ENCODE results near the gene TSSC4. TPM values are rescaled to one million over a fixed set of nuclear protein-coding genes. Genes with fewer than 3 reads are reported as not detected.

The TSSC4 gene
- total RNA-seq, 1 experiment from 2014 or later, result 51.6 TPM

- no peak for DNase-seq (ENCODE audit: low read depth)
Observed at GRCh38 chr11:2386591-2386990, 14.0 kb upstream of the TSSC4 start.

GRCh38 chr11:2387266-2387987, 13.1 kb upstream of the TSSC4 start:
- peak; percentile 92 for DNase-seq (ENCODE audit: low read depth)

DNA sequence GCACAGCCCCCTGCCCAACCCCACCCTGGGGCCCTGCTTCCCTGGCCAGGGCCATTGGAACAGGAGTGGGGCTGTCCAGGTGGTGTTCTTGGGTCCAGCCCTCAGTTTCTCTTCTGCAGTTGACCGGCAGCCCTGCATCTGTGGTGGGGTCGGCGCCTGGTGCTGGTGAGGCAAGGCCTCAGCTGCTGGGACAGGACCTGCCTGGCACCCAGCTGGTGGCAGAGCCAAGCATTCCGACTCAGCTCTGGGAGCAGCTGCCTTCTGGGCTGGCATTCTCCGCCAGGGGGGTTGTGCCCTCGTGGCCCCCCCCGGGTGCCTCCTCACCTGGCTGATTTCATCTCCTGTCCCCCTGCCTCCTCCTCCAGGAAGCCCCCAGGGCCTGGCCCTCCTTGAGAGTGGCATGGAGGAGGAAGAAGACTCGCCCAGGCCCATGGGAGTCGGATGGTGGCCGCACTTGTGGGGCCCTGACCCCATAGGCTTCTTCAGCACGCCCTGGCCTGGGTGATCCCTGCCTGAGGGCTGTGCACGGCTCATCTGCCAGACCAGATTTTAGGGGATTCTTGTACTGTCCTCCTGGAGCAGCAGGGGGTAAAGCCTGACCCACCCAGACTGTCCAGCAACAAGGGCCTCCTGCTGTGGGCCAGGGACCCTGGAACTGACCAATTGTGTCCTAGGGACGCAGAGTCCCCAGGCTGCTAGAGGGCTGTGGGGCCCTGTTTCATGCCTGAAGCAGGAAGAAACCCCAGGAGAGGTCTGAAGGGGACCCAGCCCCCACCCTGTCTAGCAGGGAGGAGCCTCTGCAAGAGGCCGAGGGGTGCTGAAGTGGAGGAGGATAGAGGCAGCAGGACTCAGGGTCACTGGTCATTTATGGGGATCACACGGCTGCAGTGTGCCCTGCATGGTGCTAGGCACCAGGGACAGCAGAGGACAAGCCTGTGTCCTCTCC, 11.8 kb upstream of the TSSC4 start:
- DNase-seq (ENCODE audit: low read depth), result peak; percentile 53

DNA sequence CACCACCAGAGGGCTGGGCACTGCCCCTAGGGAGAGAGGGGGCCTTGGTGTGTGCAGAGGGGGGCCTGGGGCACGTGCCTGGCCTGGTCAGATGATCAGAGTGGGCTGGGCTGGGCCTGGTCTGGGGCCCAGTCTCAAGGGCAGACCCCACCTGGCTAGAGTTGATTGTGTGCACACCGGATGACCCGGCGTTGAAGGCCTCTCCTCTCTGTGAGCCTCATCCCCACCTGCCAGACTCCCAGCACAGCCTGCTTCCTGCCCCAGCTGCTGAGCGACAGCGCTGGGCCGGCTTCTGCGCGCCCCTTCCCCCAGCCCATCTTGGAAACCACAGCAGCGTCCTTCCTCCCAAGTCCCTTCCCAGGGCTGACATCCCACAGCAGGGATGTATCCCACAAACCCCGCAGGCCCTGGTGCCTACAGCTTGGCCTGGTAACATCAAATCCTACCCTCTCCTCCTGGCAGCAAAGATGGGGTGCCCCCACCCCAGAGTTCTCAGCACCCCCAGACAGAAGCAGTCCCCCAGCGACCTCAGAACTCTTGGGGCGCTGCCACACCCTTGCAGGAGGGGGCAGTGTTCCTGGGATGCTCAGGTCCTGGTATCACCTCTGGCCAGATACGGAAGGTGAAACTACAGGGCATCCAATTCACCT, 11.0 kb upstream of the TSSC4 start:
- DNase-seq (ENCODE audit: low read depth), result no peak

GRCh38 chr11:2390091-2390724, 10.3 kb upstream of the TSSC4 start:
- no peak for DNase-seq (ENCODE audit: low read depth)

DNA sequence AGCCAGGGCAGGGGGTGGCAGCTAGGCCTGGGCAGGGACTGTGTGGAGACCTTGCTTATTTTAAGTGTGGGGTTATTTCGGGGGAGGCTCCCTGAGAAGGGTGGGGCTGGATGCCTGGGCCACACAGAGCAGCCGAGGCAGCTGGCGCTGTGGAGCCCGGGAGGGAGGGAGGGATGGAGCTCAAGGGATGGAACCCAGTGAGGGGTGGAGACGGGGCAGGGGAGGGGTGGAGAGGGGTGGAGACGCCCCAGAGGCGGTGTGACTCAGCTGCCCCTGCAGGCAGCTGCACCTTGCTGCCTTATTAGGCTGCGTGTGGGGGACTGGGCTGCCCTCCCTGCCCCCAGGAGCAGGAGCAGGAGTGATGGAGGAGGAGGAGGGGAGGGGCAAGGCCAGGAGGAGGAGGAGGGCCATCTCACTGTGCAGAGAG, 9.8 kb upstream of the TSSC4 start:
- peak; percentile 92 for DNase-seq (ENCODE audit: low read depth)

DNA sequence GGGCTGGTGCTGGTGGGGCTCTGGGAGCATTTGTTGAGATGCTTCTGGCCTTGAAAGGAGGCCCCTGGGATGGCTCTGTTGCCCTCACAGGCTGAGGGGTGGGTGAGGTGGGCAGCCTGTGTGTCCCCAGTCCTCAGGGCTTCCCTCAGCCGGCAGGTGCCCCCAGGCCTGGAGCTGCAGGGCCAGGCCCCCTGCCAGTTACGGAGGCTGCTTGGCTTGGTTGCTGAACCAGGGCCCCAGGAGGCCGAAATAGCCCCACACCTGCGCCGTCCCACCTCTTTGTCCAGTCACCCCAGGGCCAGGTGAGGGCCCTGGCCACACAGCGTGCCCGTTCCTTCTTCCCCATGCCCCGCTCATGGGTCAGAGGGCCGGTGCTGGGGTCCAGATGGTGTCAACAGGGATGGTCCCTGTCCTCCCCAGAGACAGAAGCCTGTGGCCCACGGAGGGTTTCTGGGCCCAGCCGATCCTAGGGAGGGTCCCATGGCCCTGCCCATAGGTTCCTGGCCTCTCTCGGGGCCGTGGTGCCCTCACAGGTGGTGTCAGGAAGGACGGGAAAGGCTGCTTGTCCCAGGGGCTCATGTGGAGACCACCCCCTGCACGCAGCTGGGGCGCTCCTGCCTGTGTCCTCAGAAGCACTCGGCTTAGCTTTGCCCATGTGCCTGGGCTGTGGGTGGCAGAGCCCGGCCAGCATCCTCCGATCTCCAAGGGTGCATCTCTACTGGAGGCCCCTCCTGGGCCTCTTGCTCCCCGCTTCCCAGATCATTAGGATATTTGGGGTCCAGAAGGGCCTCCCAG, 9.2 kb upstream of the TSSC4 start:
- no peak for DNase-seq (ENCODE audit: low read depth)

GRCh38 chr11:2392241-2392959, 8.2 kb upstream of the TSSC4 start:
- DNase-seq (ENCODE audit: low read depth), result no peak

- no peak for DNase-seq (ENCODE audit: low read depth)
Observed at GRCh38 chr11:2393111-2393868, 7.3 kb upstream of the TSSC4 start.

GRCh38 chr11:2393941-2394817, 6.4 kb upstream of the TSSC4 start:
- no peak for DNase-seq (ENCODE audit: low read depth)

DNA sequence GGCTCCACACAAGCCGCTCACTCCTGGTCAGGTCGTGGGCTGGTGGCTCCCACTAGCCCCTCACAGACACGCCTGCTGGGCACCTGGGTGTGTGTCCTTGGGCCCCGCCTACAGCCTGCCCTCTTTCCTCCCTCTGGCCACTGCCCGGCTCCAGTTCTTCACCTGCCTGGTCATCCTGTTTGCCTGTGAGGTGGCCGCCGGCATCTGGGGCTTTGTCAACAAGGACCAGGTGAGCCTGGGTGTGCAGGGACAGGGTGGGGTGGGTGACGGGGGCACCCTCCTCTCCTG, 5.8 kb upstream of the TSSC4 start:
- no peak for DNase-seq (ENCODE audit: low read depth)

DNA sequence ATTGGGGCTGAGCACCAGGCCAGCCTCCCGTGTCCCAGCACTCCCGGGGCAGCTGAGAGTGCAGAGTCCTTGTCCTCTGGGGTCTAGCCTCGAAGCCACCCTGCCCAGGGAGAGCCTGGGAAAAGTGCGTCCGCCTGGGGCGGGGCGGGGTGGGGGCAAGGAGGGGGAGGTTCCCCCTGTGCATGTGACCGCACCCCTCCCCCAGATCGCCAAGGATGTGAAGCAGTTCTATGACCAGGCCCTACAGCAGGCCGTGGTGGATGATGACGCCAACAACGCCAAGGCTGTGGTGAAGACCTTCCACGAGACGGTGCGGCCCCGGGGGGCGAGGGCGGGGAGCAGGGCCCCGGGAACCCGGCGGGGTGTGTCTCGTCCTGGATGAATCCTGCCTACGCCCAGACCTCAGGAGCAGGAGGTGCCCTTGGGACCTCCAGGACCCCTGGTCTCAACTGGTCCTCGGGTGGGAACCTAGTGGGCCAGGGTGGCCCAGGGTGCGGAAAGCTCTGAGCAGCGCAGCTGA, 5.3 kb upstream of the TSSC4 start:
- DNase-seq (ENCODE audit: low read depth), result no peak

GRCh38 chr11:2395856-2396255, 4.7 kb upstream of the TSSC4 start:
- DNase-seq (ENCODE audit: low read depth), result no peak

- no peak for DNase-seq (ENCODE audit: low read depth)
Observed at GRCh38 chr11:2396471-2396870, 4.1 kb upstream of the TSSC4 start.

DNA sequence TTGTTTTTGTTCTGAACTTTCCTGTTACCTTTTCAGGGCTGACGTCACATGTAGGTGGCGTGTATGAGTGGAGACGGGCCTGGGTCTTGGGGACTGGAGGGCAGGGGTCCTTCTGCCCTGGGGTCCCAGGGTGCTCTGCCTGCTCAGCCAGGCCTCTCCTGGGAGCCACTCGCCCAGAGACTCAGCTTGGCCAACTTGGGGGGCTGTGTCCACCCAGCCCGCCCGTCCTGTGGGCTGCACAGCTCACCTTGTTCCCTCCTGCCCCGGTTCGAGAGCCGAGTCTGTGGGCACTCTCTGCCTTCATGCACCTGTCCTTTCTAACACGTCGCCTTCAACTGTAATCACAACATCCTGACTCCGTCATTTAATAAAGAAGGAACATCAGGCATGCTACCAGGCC, 3.5 kb upstream of the TSSC4 start:
- DNase-seq (ENCODE audit: low read depth), result no peak

DNA sequence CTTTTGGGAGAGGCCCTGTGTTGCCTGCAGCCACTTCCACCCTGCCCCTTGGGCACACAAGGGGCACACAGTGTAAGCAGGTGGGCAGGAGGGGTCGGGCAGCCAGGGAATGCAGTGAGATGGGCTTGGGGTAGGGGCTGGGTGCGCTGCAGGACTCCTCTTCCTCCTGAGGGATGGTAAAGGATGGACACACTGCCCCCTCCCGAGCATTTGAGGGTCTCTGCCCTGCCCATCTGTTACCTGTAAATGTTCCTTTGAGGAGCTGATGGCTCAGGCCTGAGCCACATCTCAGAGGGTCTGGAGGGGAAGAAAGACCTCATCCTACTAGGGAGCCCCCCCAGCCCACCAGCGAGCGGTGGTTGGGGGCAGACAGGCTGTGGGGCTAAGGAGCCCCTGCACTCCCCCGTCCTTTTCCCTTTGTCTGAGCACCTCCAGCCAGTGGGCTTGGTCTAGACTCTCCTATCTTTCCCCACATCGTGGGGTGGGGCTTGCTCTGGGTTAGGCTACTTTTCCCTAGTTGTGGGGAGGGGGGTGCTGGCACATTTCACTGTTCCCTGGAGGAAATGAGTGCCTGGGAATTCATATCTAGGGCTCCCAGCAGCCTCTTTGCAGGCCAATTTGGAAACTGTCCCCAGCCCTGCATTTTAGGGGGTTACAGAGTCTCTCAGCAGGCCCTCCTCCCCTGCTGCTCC, 1.7 kb upstream of the TSSC4 start:
- no peak for DNase-seq (ENCODE audit: low read depth)

DNA sequence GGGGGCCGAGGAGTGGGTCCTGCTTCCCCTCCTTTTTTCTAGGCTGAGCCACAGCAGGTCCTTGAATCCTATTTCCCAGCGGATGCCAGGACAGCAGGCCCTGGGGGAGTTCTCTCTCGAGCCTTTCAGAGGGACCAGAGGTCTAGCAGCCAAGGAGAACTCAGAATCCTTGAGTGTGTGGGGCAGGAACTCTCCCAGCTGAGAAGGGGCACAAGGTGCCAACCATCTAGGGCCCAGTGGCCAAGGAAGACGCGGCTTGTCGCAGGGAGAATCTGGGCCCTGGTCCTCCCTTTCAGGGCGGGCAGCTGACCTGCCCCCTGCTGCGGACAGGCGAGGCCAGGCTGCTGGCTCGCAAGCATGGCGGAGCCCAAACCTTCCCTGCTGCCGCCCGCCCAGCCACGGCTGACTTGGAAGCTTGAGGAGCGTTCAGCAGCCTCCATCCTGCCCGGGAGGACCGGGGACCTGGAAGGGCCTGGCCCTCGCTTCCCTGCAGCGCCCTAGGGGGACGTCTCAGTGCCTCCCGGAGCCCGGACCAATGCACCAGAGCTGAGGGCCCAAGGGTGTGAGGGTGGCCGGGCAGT, 972 bp upstream of the TSSC4 start:
- DNase-seq (ENCODE audit: low read depth), result no peak

Data from LHCN-M2 (cell line).